ENCODE measurements around the gene NUDT5. TPM values are rescaled to one million over a fixed set of nuclear protein-coding genes. Genes with fewer than 3 reads are reported as not detected.

NUDT5 gene
- total and polyA plus RNA-seq, 2 of the 8 experiments (the other 6 are each of a cell fraction or from before 2014, with no cell fraction given): 130 to 134 TPM

GRCh38 chr10:12130237-12130872 lies 65.3 kb downstream of the NUDT5 start:
- H2BK15ac ChIP-seq (ENCODE audit: low read length): no peak overlapping the region
- H4K8ac ChIP-seq (ENCODE audit: extremely low read depth, insufficient read depth, low read length): no peak overlapping the region
- no peak overlapping the region for H2BK20ac ChIP-seq (ENCODE audit: low read length)
- FAIRE-seq (peak; percentile 65), DNase-seq (ENCODE audit: low read depth in 1 of 2, low spot score in 2 of 2) (peak in 1 of 2 experiments; percentile 55)
- no peak overlapping the region for H4K5ac ChIP-seq (ENCODE audit: insufficient read length, low read depth, low read length)
- H2BK12ac ChIP-seq (ENCODE audit: low read depth, low read length): no peak overlapping the region
- 0 out of 2 replicates have a peak, but pooled peaks cover 2% of the 10 kb centered on the region for H3K79me1 ChIP-seq (ENCODE audit: low read depth, low read length)
- peaks cover 0 to 4% (median 0%) of the 10 kb centered on the region in 4 experiments; a peak in 1 of 7 replicates for H3K4me1 ChIP-seq (replicated peaks in 1 of 4; ENCODE audit: control insufficient read depth in 3 of 4, insufficient read depth in 4 of 4, low read length in 3 of 4)
- H3K23ac ChIP-seq (ENCODE audit: insufficient read length): no peak overlapping the region
- no peaks in the 10 kb centered on the region for H3K27me3 ChIP-seq (replicated peaks in 1 of 4; ENCODE audit: control insufficient read depth in 3 of 4, extremely low read depth in 1 of 4, insufficient read depth in 3 of 4, low read length in 3 of 4)
- no peaks in the 10 kb centered on the region; a peak in 2 of 8 replicates for H3K36me3 ChIP-seq (ENCODE audit: control insufficient read depth in 2 of 4, insufficient read depth in 4 of 4, low read length in 3 of 4)
- no peak overlapping the region for H3K27ac ChIP-seq (ENCODE audit: low read depth, low read length)
- H3K79me2 ChIP-seq (ENCODE audit: control insufficient read depth in 1 of 2, insufficient read depth in 2 of 2, low read length in 2 of 2): peaks cover 0 to 4% of the 10 kb centered on the region in 2 experiments; a peak in 2 of 4 replicates
- TF ChIP-seq RAD21 (IDR thresholded peaks at IDR 0.05 in 1 of 2, conservative IDR thresholded peaks at IDR 0.05 in 1 of 2; ENCODE audit: low read depth in 2 of 2, low read length in 2 of 2) (peak; percentile 19 to 30; a peak in 3 of 4 replicates), CREB1 (IDR thresholded peaks at IDR 0.05) (no peak)
- TF ChIP-seq, protein P1, sequence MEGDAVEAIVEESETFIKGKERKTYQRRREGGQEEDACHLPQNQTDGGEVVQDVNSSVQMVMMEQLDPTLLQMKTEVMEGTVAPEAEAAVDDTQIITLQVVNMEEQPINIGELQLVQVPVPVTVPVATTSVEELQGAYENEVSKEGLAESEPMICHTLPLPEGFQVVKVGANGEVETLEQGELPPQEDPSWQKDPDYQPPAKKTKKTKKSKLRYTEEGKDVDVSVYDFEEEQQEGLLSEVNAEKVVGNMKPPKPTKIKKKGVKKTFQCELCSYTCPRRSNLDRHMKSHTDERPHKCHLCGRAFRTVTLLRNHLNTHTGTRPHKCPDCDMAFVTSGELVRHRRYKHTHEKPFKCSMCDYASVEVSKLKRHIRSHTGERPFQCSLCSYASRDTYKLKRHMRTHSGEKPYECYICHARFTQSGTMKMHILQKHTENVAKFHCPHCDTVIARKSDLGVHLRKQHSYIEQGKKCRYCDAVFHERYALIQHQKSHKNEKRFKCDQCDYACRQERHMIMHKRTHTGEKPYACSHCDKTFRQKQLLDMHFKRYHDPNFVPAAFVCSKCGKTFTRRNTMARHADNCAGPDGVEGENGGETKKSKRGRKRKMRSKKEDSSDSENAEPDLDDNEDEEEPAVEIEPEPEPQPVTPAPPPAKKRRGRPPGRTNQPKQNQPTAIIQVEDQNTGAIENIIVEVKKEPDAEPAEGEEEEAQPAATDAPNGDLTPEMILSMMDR (IDR thresholded peaks at IDR 0.05; ENCODE audit: control extremely low read depth in 1 of 3, insufficient read depth in 1 of 3, low read depth in 1 of 3, low read length in 3 of 3): peak; percentile 28 to 66 (median 54)
- WGBS, 2 experiments (ENCODE audit: extremely low coverage in 1 of 2, insufficient coverage in 1 of 2, insufficient read length in 1 of 2, insufficient replicate concordance in 2 of 2, low coverage in 1 of 2, low lambda C conversion rate in 2 of 2, missing lambda C conversion rate in 1 of 2): 29% methylated on average over 11 of the region's 11 CpGs; no CpG with 5 or more reads in 1 of the 2 experiments
- peak overlapping the region; percentile 89 for H2AFZ ChIP-seq (ENCODE audit: low read length)
- H3K18ac ChIP-seq (ENCODE audit: extremely low read depth, low read length): no peak overlapping the region
- H3K4me3 ChIP-seq (ENCODE audit: extremely low read depth in 1 of 4, insufficient read depth in 2 of 4, low read depth in 3 of 4, low read length in 4 of 4): peak overlapping the region; percentile 73 to 94 (median 79)
- H3K9me3 ChIP-seq (ENCODE audit: insufficient read depth in 2 of 2, low read depth in 1 of 2, low read length in 1 of 2): no peaks in the 10 kb centered on the region
- ChIA-PET CTCF (ENCODE audit: partially characterized antibody) (interaction anchor here (0.6 to 1.2 kb wide), 11 partner anchors 8 to 490 kb away, joined by 3 to 5 read pairs (median 4); no protein-coding TSS in a partner anchor), POLR2A (ENCODE audit: partially characterized antibody) (no interaction called here)
- H3K9ac ChIP-seq (replicated peaks in 1 of 4; ENCODE audit: extremely low read depth in 1 of 4, low read depth in 3 of 4, low read length in 3 of 4): peak overlapping the region in 1 of 4 experiments; percentile 76; a peak in 3 of 7 replicates
- H3K4me2 ChIP-seq (ENCODE audit: insufficient read depth in 1 of 2, low read depth in 2 of 2, low read length in 2 of 2): peak overlapping the region; percentile 78 to 98
- no peak overlapping the region for H3K56ac ChIP-seq (replicated peaks; ENCODE audit: insufficient read length, low read depth, low read length)
- H2AK5ac ChIP-seq (ENCODE audit: low read depth, low read length): no peak overlapping the region
- no peak overlapping the region for H2BK120ac ChIP-seq (replicated peaks; ENCODE audit: low read depth, low read length)
- H3K23me2 ChIP-seq (ENCODE audit: low read depth, low read length): peaks cover 4% of the 10 kb centered on the region
- no peaks in the 10 kb centered on the region for H4K20me1 ChIP-seq (replicated peaks in 1 of 2; ENCODE audit: control insufficient read depth in 1 of 2, insufficient read depth in 2 of 2, low read length in 2 of 2)
- H3K14ac ChIP-seq (ENCODE audit: insufficient read length): no peak overlapping the region
- H4K91ac ChIP-seq (replicated peaks; ENCODE audit: insufficient read length, low read length): no peak overlapping the region
- no peak overlapping the region for H2BK5ac ChIP-seq (ENCODE audit: low read depth, low read length)
- no peak overlapping the region for H3K4ac ChIP-seq (replicated peaks; ENCODE audit: insufficient read length, low read depth, low read length)

Data from H1 (cell line).